H1 (cell line): ENCODE data around the gene CLEC10A. TPM values are rescaled to one million over a fixed set of nuclear protein-coding genes. Genes with fewer than 3 reads are reported as not detected.

Source experiments
- CTCF ChIA-PET: fragments of 300-600 bp; sonication (Branson Sonifier 250); formaldehyde crosslinking; loops from one replicate; lab custom pipeline; 2021; ENCODE audit not compliant: partially characterized antibody; lab: Charles Lee
- POLR2A ChIA-PET: fragments of 300-600 bp; sonication (Branson Sonifier 250); formaldehyde crosslinking; loops from one replicate; lab custom pipeline; 2021; ENCODE audit warnings: inconsistent platforms; ENCODE audit not compliant: partially characterized antibody; lab: Charles Lee
- DNase-seq, 2 experiments: peaks; one replicate each; pipeline versions ENCODE4 v3.0.0 to v3.0.0-alpha.2; 2010 to 2022; ENCODE audit warnings: low spot score in 2 of 2, low read depth in 1 of 2, mixed read lengths in 1 of 2
- FAIRE-seq: peaks from 2 replicates; lab custom pipeline; 2011; peaks lifted over from hg19 to GRCh38; lab: Jason Lieb, UNC
- H2AFZ ChIP-seq: 2 replicates; pipeline ENCODE4 v1.8.1; 2012; ENCODE audit warnings: low read length, inconsistent platforms
- H2AK5ac ChIP-seq: 2 replicates; pipeline ENCODE4 v1.6.1; 2013; ENCODE audit warnings: low read depth, low read length
- H2BK120ac ChIP-seq: replicated peaks from 2 replicates; pipeline ENCODE3; 2013; ENCODE audit warnings: low read depth, low read length, inconsistent platforms
- H2BK12ac ChIP-seq: 2 replicates; pipeline ENCODE4 v1.6.1; 2013; ENCODE audit warnings: low read depth, low read length
- H2BK15ac ChIP-seq: 2 replicates; pipeline ENCODE4 v1.6.1; 2013; ENCODE audit warnings: low read length
- H2BK20ac ChIP-seq: 2 replicates; pipeline ENCODE4 v1.6.1; 2013; ENCODE audit warnings: low read length
- H2BK5ac ChIP-seq: 2 replicates; pipeline ENCODE4 v1.6.1; 2013; ENCODE audit warnings: low read depth, low read length
- H3K14ac ChIP-seq: 2 replicates; pipeline ENCODE4 v1.6.1; 2013; ENCODE audit warnings: inconsistent platforms; ENCODE audit not compliant: insufficient read length
- H3K18ac ChIP-seq: 2 replicates; pipeline ENCODE4 v1.6.1; 2013; ENCODE audit warnings: low read length; ENCODE audit errors: extremely low read depth
- H3K23ac ChIP-seq: 2 replicates; pipeline ENCODE4 v1.6.1; 2013; ENCODE audit warnings: inconsistent platforms; ENCODE audit not compliant: insufficient read length
- H3K23me2 ChIP-seq: 2 replicates; pipeline ENCODE4 v1.6.1; 2013; ENCODE audit warnings: low read depth, low read length
- H3K27ac ChIP-seq: 2 replicates; pipeline ENCODE4 v1.6.1; 2011; ENCODE audit warnings: low read depth, low read length, inconsistent platforms
- H3K27me3 ChIP-seq, 4 experiments: replicated peaks in 1 of 4; 1 replicate in 1 of 4; 2 replicates in 3 of 4; pipeline versions ENCODE4 v1.6.1 to v1.8.1; 2011 to 2013; ENCODE audit warnings: low read length in 3 of 4, mild to moderate bottlenecking in 3 of 4, inconsistent platforms in 2 of 4, mixed read lengths in 2 of 4, moderate library complexity in 1 of 4; ENCODE audit not compliant: control insufficient read depth in 3 of 4, insufficient read depth in 3 of 4; ENCODE audit errors: extremely low read depth in 1 of 4
- H3K36me3 ChIP-seq, 4 experiments: 2 replicates each; pipeline versions ENCODE4 v1.6.1 to v1.8.1; 2011 to 2013; ENCODE audit warnings: mild to moderate bottlenecking in 4 of 4, low read length in 3 of 4, moderate library complexity in 2 of 4, control low read depth in 1 of 4, inconsistent platforms in 1 of 4; ENCODE audit not compliant: insufficient read depth in 4 of 4, control insufficient read depth in 2 of 4
- H3K4ac ChIP-seq: replicated peaks from 2 replicates; pipeline ENCODE3; 2013; ENCODE audit warnings: low read length, low read depth, mixed read lengths, inconsistent platforms; ENCODE audit not compliant: insufficient read length
- H3K4me1 ChIP-seq, 4 experiments: replicated peaks in 1 of 4; 1 replicate in 1 of 4; 2 replicates in 3 of 4; pipeline versions ENCODE4 v1.6.1 to v1.8.1; 2011 to 2013; ENCODE audit warnings: low read length in 3 of 4, inconsistent platforms in 2 of 4, mixed read lengths in 1 of 4; ENCODE audit not compliant: insufficient read depth in 4 of 4, control insufficient read depth in 3 of 4
- H3K4me2 ChIP-seq, 2 experiments: 2 replicates each; pipeline versions ENCODE4 v1.6.1 to v1.8.1; 2011 to 2013; ENCODE audit warnings: low read depth in 2 of 2, low read length in 2 of 2, control low read depth in 1 of 2, inconsistent platforms in 1 of 2, mild to moderate bottlenecking in 1 of 2; ENCODE audit not compliant: insufficient read depth in 1 of 2
- H3K4me3 ChIP-seq, 4 experiments: fragments of 200-600, 300-600 bp in 1 of 4; sonication (generic), shearing (Covaris generic), sonication (Bioruptor Twin) in 1 of 4; 2 replicates each; pipeline versions ENCODE4 v1.5.1 to v1.8.1; 2011 to 2016; ENCODE audit warnings: low read length in 4 of 4, low read depth in 3 of 4, control low read depth in 2 of 4, inconsistent platforms in 2 of 4, mild to moderate bottlenecking in 2 of 4, mixed read lengths in 1 of 4, moderate library complexity in 1 of 4; ENCODE audit not compliant: insufficient read depth in 2 of 4; ENCODE audit errors: extremely low read depth in 1 of 4
- H3K56ac ChIP-seq: replicated peaks from 2 replicates; pipeline ENCODE3; 2013; ENCODE audit warnings: low read depth, mild to moderate bottlenecking, mixed read lengths, low read length, inconsistent platforms; ENCODE audit not compliant: insufficient read length
- H3K79me1 ChIP-seq: 2 replicates; pipeline ENCODE4 v1.6.1; 2013; ENCODE audit warnings: low read depth, low read length, control low read depth
- H3K79me2 ChIP-seq, 2 experiments: 2 replicates each; pipeline versions ENCODE4 v1.6.1 to v1.8.1; 2012 to 2013; ENCODE audit warnings: low read length in 2 of 2, mild to moderate bottlenecking in 2 of 2, inconsistent platforms in 1 of 2; ENCODE audit not compliant: insufficient read depth in 2 of 2, control insufficient read depth in 1 of 2
- H3K9ac ChIP-seq, 4 experiments: replicated peaks in 1 of 4; 1 replicate in 1 of 4; 2 replicates in 3 of 4; pipeline versions ENCODE4 v1.6.1 to v1.8.1; 2011 to 2013; ENCODE audit warnings: low read depth in 3 of 4, low read length in 3 of 4, control low read depth in 2 of 4, mild to moderate bottlenecking in 2 of 4, moderate library complexity in 2 of 4, inconsistent platforms in 1 of 4; ENCODE audit errors: extremely low read depth in 1 of 4
- H3K9me3 ChIP-seq, 2 experiments: 2 replicates each; pipeline versions ENCODE4 v1.6.1 to v1.8.1; 2012 to 2013; ENCODE audit warnings: mild to moderate bottlenecking in 2 of 2, moderate library complexity in 2 of 2, control low read depth in 1 of 2, inconsistent platforms in 1 of 2, low read depth in 1 of 2, low read length in 1 of 2, mixed read lengths in 1 of 2; ENCODE audit not compliant: insufficient read depth in 2 of 2
- H4K20me1 ChIP-seq, 2 experiments: replicated peaks in 1 of 2; 2 replicates each; pipeline versions ENCODE3 to v1.8.1; 2011 to 2013; ENCODE audit warnings: inconsistent platforms in 2 of 2, low read length in 2 of 2, mild to moderate bottlenecking in 1 of 2; ENCODE audit not compliant: insufficient read depth in 2 of 2, control insufficient read depth in 1 of 2
- H4K5ac ChIP-seq: 2 replicates; pipeline ENCODE4 v1.6.1; 2013; ENCODE audit warnings: low read length, low read depth, mixed read lengths, inconsistent platforms; ENCODE audit not compliant: insufficient read length
- H4K8ac ChIP-seq: 2 replicates; pipeline ENCODE4 v1.8.0; 2013; ENCODE audit warnings: mild to moderate bottlenecking, moderate library complexity, low read length, inconsistent platforms; ENCODE audit not compliant: insufficient read depth; ENCODE audit errors: extremely low read depth
- H4K91ac ChIP-seq: replicated peaks from 2 replicates; pipeline ENCODE3; 2013; ENCODE audit warnings: low read length, mixed read lengths, inconsistent platforms; ENCODE audit not compliant: insufficient read length
- ASH2L ChIP-seq: fragments of 200-600, 300-600 bp; sonication (generic); IDR thresholded peaks from one replicate; pipeline ENCODE4 v1.7.1; 2017; ENCODE audit warnings: low read length
- CEBPB ChIP-seq: IDR thresholded peaks from 2 replicates; pipeline ENCODE4 v1.6.1; 2012; ENCODE audit warnings: low read depth, low read length
- KDM1A ChIP-seq: fragments of 200-600, 300-600 bp; sonication (generic); IDR thresholded peaks from 2 replicates; pipeline ENCODE4 v1.7.1; 2016; ENCODE audit warnings: mild to moderate bottlenecking, low read length, borderline replicate concordance
- SP4 ChIP-seq: IDR thresholded peaks from 2 replicates; pipeline ENCODE4 v1.6.1; 2012; ENCODE audit warnings: low read length, inconsistent platforms
- TBP ChIP-seq: IDR thresholded peaks from 2 replicates; pipeline ENCODE4 v1.6.1; 2011; ENCODE audit warnings: low read depth, low read length, improper control_type of control experiment
- WGBS, 2 experiments: shearing (Covaris generic) in 1 of 2; methylation state at CpG; one replicate each; pipeline versions ENCODE4 v1.1.6 to v1.1.7; 2013 to 2015; ENCODE audit warnings: low lambda C conversion rate in 2 of 2, mixed read lengths in 2 of 2, inconsistent platforms in 1 of 2, low coverage in 1 of 2, missing lambda C conversion rate in 1 of 2; ENCODE audit not compliant: insufficient replicate concordance in 2 of 2, insufficient coverage in 1 of 2, insufficient read length in 1 of 2; ENCODE audit errors: extremely low coverage in 1 of 2, missing lambda C conversion rate in 1 of 2; 5-methylcytosine and 5-hydroxymethylcytosine counted together
- long read RNA-seq, 2 experiments: library from RNA in 1 of 2; library from capped mRNA in 1 of 2; stranded (forward); transcript quantifications; one replicate each; pipeline ENCODE4 v2.0.0, GENCODE V29; 2021; ENCODE audit warnings: inconsistent platforms in 1 of 2
- polyA minus RNA-seq, 3 experiments: library from RNA; depleted of rRNA, polyadenylated mRNA; stranded (reverse); fragments of >200 nt; gene quantifications; 1 replicate in 2 of 3; 2 replicates in 1 of 3; pipeline ENCODE4 v1.2.3, GENCODE V29; 2011
- polyA plus RNA-seq, 7 experiments: library from polyadenylated mRNA; depleted of rRNA in 3 of 7; stranded (reverse) in 5 of 7; unstranded in 2 of 7; fragments of >200 nt in 5 of 7; fragments of 200-250 nt in 2 of 7; gene quantifications; 1 replicate in 5 of 7; 2 replicates in 1 of 7; 4 replicates in 1 of 7; pipeline versions ENCODE4 v1.2.1 to v1.2.3, GENCODE V29; 2011 to 2013; ENCODE audit warnings: missing spikeins in 2 of 7, mixed read lengths in 2 of 7
- total RNA-seq: library from RNA; stranded (reverse); fragmentation: NEBNext Ultra II Directional; extraction: Animal tissue kit (Norgen Biotek cat#: 25700); gene quantifications from 2 replicates; pipeline ENCODE4 v1.2.1, GENCODE V29; 2021
- TF ChIP-seq, protein P1 (sequence below), 3 experiments: IDR thresholded peaks; 1 replicate in 2 of 3; 2 replicates in 1 of 3; pipeline versions ENCODE4 v1.5.1 to v1.6.1; 2011; ENCODE audit warnings: low read length in 3 of 3, mild to moderate bottlenecking in 3 of 3, inconsistent platforms in 2 of 3, low read depth in 1 of 3, moderate library complexity in 1 of 3; ENCODE audit not compliant: insufficient read depth in 1 of 3; ENCODE audit errors: control extremely low read depth in 1 of 3

CLEC10A gene, protein sequence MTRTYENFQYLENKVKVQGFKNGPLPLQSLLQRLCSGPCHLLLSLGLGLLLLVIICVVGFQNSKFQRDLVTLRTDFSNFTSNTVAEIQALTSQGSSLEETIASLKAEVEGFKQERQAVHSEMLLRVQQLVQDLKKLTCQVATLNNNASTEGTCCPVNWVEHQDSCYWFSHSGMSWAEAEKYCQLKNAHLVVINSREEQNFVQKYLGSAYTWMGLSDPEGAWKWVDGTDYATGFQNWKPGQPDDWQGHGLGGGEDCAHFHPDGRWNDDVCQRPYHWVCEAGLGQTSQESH
- not detected in 2 replicates for total RNA-seq
- polyA plus RNA-seq (2011; rRNA removed): 0.17 TPM in 1 of 2 replicates, not detected in the other
- not detected for polyA plus RNA-seq (2011; cell fraction: cytosol; rRNA removed)
- not detected for polyA plus RNA-seq (2011; cell fraction: nucleus; rRNA removed)
- polyA plus RNA-seq (2012, experiment 1 of 2): not detected in 4 replicates
- not detected for polyA plus RNA-seq (2012, experiment 2 of 2)
- not detected for polyA plus RNA-seq (2013, experiment 1 of 2)
- not detected for polyA plus RNA-seq (2013, experiment 2 of 2)
- not detected in 2 replicates for polyA minus RNA-seq (2011; rRNA and poly(A)+ RNA removed)
- not detected for polyA minus RNA-seq (2011; cell fraction: cytosol; rRNA and poly(A)+ RNA removed)
- polyA minus RNA-seq (2011; cell fraction: nucleus; rRNA and poly(A)+ RNA removed): not detected
- long read RNA-seq, experiment 1: 0 reads
- long read RNA-seq, experiment 2: 0 reads

DNA sequence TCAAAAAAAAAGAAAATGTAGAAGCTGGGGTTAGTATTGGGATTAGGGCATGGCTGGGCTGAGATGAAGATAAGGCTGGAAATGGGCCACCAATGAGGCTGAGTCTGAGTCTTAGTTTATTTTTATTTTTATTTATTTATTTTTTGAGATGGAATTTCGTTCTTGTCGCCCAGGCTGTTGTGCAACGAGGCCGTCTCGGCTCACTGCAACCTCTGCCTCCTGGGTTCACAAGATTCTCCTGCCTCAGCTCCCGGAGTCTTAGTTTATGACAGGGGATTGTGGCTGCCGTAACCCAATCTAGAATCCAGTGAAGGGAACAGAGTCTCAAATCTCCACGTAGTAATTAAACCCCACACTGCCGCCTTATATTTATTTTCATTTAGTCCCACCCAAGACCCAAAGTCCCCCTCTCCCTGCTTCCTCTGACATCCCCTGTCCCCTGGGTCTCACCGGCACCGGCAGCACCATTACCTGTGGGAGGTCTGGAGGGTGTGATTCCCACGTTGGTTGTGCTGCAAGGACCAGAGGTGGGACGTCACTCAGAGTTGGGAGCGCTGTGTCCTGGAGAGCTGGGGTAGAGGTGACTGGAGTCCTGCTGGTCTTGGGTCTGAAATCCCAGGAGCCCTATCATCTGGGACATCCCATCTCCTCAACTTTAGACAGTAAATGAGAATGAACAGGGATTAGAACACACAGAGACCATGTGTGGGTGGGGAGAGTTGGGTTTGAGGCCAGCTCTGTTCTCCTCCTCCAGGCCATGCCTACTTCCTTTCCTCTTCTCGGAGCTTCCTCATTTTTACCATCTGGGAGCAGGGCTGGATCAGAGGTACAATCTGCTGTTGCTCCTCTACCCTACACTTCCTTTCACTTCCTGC is at the start of gene CLEC10A:
Gene CLEC10A (minus strand): TSS at position 671 of the 875 bp plus-strand sequence. CDS start 1,439 bp downstream, outside the sequence.
- no peak within 1 kb of the TSS for H3K23ac ChIP-seq
- no peak within 1 kb of the TSS for H3K14ac ChIP-seq
- no peak within 1 kb of the TSS for H3K4me3 ChIP-seq
- no peaks in the 10 kb centered on the region for H3K27me3 ChIP-seq
- H3K18ac ChIP-seq: no peak within 1 kb of the TSS; the same call in 1 of the 2 replicates
- H3K79me2 ChIP-seq: no peaks in the 10 kb centered on the region
- H2BK15ac ChIP-seq: no peak within 1 kb of the TSS
- no peak within 1 kb of the TSS for H4K8ac ChIP-seq
- no peak within 1 kb of the TSS for H2BK5ac ChIP-seq
- no peak within 1 kb of the TSS for H4K5ac ChIP-seq
- CTCF ChIA-PET: interaction anchor here (0.8 to 1.4 kb wide), 2 partner anchors 54 to 58 kb away, joined by 3 read pairs; no protein-coding TSS in a partner anchor
- no peak within 1 kb of the TSS for H2BK20ac ChIP-seq
- H4K20me1 ChIP-seq: no peaks in the 10 kb centered on the region
- H3K79me1 ChIP-seq: no peaks in the 10 kb centered on the region
- no peak within 1 kb of the TSS for H3K56ac ChIP-seq
- H3K9me3 ChIP-seq: no peaks in the 10 kb centered on the region
- H3K23me2 ChIP-seq: no peaks in the 10 kb centered on the region
- no peaks in the 10 kb centered on the region for H3K4me1 ChIP-seq
- no peak within 1 kb of the TSS for H2AK5ac ChIP-seq
- no peak within 1 kb of the TSS for H3K9ac ChIP-seq
- H3K27ac ChIP-seq: no peak within 1 kb of the TSS
- H3K4ac ChIP-seq: no peak within 1 kb of the TSS
- DNase-seq (no peak), FAIRE-seq (no peak)
- WGBS, 2 experiments: 89% methylated on average over 15 of the region's 15 CpGs; no CpG with 5 or more reads in 1 of the 2 experiments
- H4K91ac ChIP-seq: no peak within 1 kb of the TSS
- peak within 1 kb of the TSS; percentile 39; the same call in 1 of the 2 replicates for H2AFZ ChIP-seq
- H3K36me3 ChIP-seq: no peaks in the 10 kb centered on the region
- no peak within 1 kb of the TSS for H2BK12ac ChIP-seq
- no peak within 1 kb of the TSS for H2BK120ac ChIP-seq
- no peak within 1 kb of the TSS for H3K4me2 ChIP-seq
- POLR2A ChIA-PET: interaction anchor here (1.6 kb wide), 1 partner anchor 9 kb away, joined by 5 read pairs; no protein-coding TSS in a partner anchor
- TF ChIP-seq TBP (no peak), KDM1A (no peak), ASH2L (no peak), CEBPB (no peak), SP4 (no peak)
- TF ChIP-seq, protein P1, sequence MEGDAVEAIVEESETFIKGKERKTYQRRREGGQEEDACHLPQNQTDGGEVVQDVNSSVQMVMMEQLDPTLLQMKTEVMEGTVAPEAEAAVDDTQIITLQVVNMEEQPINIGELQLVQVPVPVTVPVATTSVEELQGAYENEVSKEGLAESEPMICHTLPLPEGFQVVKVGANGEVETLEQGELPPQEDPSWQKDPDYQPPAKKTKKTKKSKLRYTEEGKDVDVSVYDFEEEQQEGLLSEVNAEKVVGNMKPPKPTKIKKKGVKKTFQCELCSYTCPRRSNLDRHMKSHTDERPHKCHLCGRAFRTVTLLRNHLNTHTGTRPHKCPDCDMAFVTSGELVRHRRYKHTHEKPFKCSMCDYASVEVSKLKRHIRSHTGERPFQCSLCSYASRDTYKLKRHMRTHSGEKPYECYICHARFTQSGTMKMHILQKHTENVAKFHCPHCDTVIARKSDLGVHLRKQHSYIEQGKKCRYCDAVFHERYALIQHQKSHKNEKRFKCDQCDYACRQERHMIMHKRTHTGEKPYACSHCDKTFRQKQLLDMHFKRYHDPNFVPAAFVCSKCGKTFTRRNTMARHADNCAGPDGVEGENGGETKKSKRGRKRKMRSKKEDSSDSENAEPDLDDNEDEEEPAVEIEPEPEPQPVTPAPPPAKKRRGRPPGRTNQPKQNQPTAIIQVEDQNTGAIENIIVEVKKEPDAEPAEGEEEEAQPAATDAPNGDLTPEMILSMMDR (IDR thresholded peaks at IDR 0.05; ENCODE audit: control extremely low read depth in 1 of 3, insufficient read depth in 1 of 3, low read depth in 1 of 3, low read length in 3 of 3): no peak
